Prostate gland (tissue), 2 donors: ENCODE results near the gene CUX1.

Experiments used
- POLR2A ChIP-seq: fragments of 450-650 bp; IDR thresholded peaks from one replicate; pipeline ENCODE4 v1.6.1; 2016; ENCODE audit warnings: antibody characterized with exemption, mild to moderate bottlenecking
- POLR2AphosphoS5 ChIP-seq: sonication (generic); formaldehyde crosslinking; IDR thresholded peaks from one replicate; pipeline ENCODE4 v1.6.1; 2017; ENCODE audit warnings: antibody characterized with exemption
- TF ChIP-seq, protein P1 (sequence below), 4 experiments: fragments of 200-600 bp in 2 of 4; fragments of 450-650 bp in 2 of 4; sonication (generic) in 2 of 4; IDR thresholded peaks; 1 replicate in 3 of 4; 2 replicates in 1 of 4; pipeline ENCODE4 v1.5.1; 2016 to 2019; ENCODE audit warnings: antibody characterized with exemption in 4 of 4, mild to moderate bottlenecking in 2 of 4, moderate library complexity in 2 of 4

DNA sequence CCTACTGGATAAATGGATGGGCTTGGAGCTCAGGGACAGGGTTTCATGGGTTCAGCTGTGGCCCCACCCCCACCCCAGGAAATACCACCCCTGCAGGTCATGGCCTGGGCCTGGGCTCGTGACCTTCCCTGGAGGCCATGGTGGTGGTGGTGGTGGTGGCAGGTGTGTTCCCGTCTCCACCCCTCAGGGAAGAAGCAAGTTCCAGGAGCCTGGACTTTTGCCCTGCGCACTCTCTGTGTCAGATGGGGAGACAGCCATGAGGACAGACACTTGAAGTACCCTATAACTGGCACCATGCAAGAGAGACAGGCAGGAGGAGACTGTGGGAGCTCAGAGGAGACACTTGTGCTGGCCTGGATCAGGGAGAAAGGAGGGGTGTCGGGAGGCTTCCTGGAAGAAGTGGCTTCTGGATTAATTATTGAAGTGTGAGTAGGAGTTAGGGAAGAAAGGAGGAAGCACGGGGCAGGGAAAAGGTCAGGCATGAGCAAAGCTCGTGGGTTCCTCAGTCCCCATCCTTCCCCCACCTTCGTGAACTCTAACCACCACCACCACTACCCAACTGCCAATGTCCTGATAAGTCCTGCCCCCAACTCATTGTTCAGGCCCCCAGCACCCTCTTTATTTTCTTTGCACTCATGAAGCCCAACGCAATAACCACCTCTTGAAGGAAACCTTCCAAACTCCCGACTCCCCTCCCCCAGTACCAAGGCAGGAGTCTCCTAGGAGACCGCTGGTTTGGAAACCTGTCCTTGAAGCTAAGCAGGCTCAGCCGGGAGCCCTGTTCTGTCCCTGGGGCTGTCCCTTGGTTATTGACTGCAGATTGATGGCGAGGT is 478.1 kb downstream of the CUX1 start:
- no peak for TF ChIP-seq POLR2A
- TF ChIP-seq, protein P1, sequence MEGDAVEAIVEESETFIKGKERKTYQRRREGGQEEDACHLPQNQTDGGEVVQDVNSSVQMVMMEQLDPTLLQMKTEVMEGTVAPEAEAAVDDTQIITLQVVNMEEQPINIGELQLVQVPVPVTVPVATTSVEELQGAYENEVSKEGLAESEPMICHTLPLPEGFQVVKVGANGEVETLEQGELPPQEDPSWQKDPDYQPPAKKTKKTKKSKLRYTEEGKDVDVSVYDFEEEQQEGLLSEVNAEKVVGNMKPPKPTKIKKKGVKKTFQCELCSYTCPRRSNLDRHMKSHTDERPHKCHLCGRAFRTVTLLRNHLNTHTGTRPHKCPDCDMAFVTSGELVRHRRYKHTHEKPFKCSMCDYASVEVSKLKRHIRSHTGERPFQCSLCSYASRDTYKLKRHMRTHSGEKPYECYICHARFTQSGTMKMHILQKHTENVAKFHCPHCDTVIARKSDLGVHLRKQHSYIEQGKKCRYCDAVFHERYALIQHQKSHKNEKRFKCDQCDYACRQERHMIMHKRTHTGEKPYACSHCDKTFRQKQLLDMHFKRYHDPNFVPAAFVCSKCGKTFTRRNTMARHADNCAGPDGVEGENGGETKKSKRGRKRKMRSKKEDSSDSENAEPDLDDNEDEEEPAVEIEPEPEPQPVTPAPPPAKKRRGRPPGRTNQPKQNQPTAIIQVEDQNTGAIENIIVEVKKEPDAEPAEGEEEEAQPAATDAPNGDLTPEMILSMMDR (IDR thresholded peaks at IDR 0.05) = no peak
- no peak for TF ChIP-seq POLR2AphosphoS5
